Mammary epithelial cell (primary cell): ENCODE measurements around the gene ALDH5A1.

Experiments used
- CTCF ChIP-seq, 2 donors: IDR thresholded peaks in 1 of 2; conservative IDR thresholded peaks in 1 of 2; 2 replicates each; pipeline ENCODE4 v1.5.1; 2011 to 2012; ENCODE audit warnings: inconsistent platforms in 2 of 2, low read length in 2 of 2, mild to moderate bottlenecking in 2 of 2, control low read depth in 1 of 2, low read depth in 1 of 2; ENCODE audit not compliant: insufficient read depth in 1 of 2; ENCODE audit errors: extremely low read depth in 1 of 2
- EZH2 ChIP-seq: IDR thresholded peaks from 2 replicates; pipeline ENCODE4 v1.6.1; 2012; ENCODE audit warnings: low read length, inconsistent platforms, borderline replicate concordance

GRCh38 chr6:24500683-24501082 lies 5.9 kb downstream of the ALDH5A1 start:
- TF ChIP-seq CTCF (conservative IDR thresholded peaks at IDR 0.05 in 1 of 2, IDR thresholded peaks at IDR 0.05 in 1 of 2; ENCODE audit: extremely low read depth in 1 of 2, insufficient read depth in 1 of 2, low read depth in 1 of 2, low read length in 2 of 2) (no peak), EZH2 (no peak)
